ENCODE measurements around the gene NAPB.

The NAPB gene

GRCh38 chr20:23339986-23340385 is 81.3 kb downstream of the NAPB start:
- Histone ChIP-seq H3K27me3 (replicated peaks; ENCODE audit: insufficient read depth, low read length) (no peaks in the 10 kb centered on the region), H3K4me1 (ENCODE audit: low read length) (no peaks in the 10 kb centered on the region), H3K79me2 (ENCODE audit: low read length) (no peaks in the 10 kb centered on the region), H4K20me1 (ENCODE audit: insufficient read depth, low read length) (no peaks in the 10 kb centered on the region), H3K9ac (ENCODE audit: low read length) (no peak overlapping the region), H3K4me2 (ENCODE audit: low read depth, low read length) (no peak overlapping the region), H3K36me3 (replicated peaks; ENCODE audit: insufficient read depth, low read length) (no peaks in the 10 kb centered on the region), H3K9me2 (replicated peaks; ENCODE audit: insufficient read depth, low read length) (no peaks in the 10 kb centered on the region), H3K9me3 (replicated peaks; ENCODE audit: insufficient read depth, low read length) (no peaks in the 10 kb centered on the region), H3F3A (ENCODE audit: insufficient read depth, low read length) (no peaks in the 10 kb centered on the region), H3K27ac (ENCODE audit: low read length) (no peak overlapping the region), H2AFZ (ENCODE audit: low read length) (no peak overlapping the region), H3K4me3 (ENCODE audit: low read length) (no peak overlapping the region)
- TF ChIP-seq EZH2phosphoT487 (IDR thresholded peaks at IDR 0.05; ENCODE audit: low read length), result no peak
- TF ChIP-seq EZH2 (optimal IDR thresholded peaks at IDR 0.05; ENCODE audit: low read depth, low read length), result no peak
- TF ChIP-seq, protein P1, sequence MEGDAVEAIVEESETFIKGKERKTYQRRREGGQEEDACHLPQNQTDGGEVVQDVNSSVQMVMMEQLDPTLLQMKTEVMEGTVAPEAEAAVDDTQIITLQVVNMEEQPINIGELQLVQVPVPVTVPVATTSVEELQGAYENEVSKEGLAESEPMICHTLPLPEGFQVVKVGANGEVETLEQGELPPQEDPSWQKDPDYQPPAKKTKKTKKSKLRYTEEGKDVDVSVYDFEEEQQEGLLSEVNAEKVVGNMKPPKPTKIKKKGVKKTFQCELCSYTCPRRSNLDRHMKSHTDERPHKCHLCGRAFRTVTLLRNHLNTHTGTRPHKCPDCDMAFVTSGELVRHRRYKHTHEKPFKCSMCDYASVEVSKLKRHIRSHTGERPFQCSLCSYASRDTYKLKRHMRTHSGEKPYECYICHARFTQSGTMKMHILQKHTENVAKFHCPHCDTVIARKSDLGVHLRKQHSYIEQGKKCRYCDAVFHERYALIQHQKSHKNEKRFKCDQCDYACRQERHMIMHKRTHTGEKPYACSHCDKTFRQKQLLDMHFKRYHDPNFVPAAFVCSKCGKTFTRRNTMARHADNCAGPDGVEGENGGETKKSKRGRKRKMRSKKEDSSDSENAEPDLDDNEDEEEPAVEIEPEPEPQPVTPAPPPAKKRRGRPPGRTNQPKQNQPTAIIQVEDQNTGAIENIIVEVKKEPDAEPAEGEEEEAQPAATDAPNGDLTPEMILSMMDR (IDR thresholded peaks at IDR 0.05; ENCODE audit: low read length), result no peak
- no peak for DNase-seq

GRCh38 chr20:23337312-23337711 is 84.0 kb downstream of the NAPB start:
- no peak for TF ChIP-seq EZH2phosphoT487 (IDR thresholded peaks at IDR 0.05; ENCODE audit: low read length)
- TF ChIP-seq, protein P1 (IDR thresholded peaks at IDR 0.05; ENCODE audit: low read length), result no peak
- no peak for TF ChIP-seq EZH2 (optimal IDR thresholded peaks at IDR 0.05; ENCODE audit: low read depth, low read length)
- no peak for DNase-seq
- Histone ChIP-seq H3K36me3 (replicated peaks; ENCODE audit: insufficient read depth, low read length) (no peaks in the 10 kb centered on the region), H3K9me2 (replicated peaks; ENCODE audit: insufficient read depth, low read length) (no peaks in the 10 kb centered on the region), H3F3A (ENCODE audit: insufficient read depth, low read length) (no peaks in the 10 kb centered on the region), H3K27ac (ENCODE audit: low read length) (no peak overlapping the region), H3K9me3 (replicated peaks; ENCODE audit: insufficient read depth, low read length) (no peaks in the 10 kb centered on the region), H3K27me3 (replicated peaks; ENCODE audit: insufficient read depth, low read length) (no peaks in the 10 kb centered on the region), H4K20me1 (ENCODE audit: insufficient read depth, low read length) (no peaks in the 10 kb centered on the region), H2AFZ (ENCODE audit: low read length) (no peak overlapping the region), H3K4me1 (ENCODE audit: low read length) (no peaks in the 10 kb centered on the region), H3K9ac (ENCODE audit: low read length) (no peak overlapping the region), H3K4me2 (ENCODE audit: low read depth, low read length) (no peak overlapping the region), H3K4me3 (ENCODE audit: low read length) (no peak overlapping the region), H3K79me2 (ENCODE audit: low read length) (no peaks in the 10 kb centered on the region)

DNA sequence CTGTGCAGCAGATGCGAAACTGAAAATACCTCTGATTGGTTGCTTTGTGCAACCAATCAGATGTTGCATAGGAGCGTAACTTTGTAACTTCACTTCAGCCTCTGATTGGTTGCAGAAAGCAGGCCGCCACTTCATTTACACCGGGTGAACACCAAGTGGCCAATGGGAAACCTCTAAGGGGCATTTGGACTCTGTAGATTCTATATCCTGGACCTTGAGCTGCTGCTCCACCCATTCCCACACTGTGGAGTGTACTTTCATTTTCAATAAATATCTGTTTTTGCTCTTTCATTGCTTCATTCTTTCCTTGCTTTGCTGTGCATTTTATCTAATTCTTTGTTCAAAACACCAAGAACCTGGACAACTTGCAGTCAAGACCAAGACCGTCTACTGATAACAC is 84.8 kb downstream of the NAPB start:
- Histone ChIP-seq H3K4me3 (ENCODE audit: low read length) (no peak overlapping the region), H3K9me2 (replicated peaks; ENCODE audit: insufficient read depth, low read length) (no peaks in the 10 kb centered on the region), H3K4me1 (ENCODE audit: low read length) (no peaks in the 10 kb centered on the region), H3K4me2 (ENCODE audit: low read depth, low read length) (no peak overlapping the region), H3K36me3 (replicated peaks; ENCODE audit: insufficient read depth, low read length) (no peaks in the 10 kb centered on the region), H2AFZ (ENCODE audit: low read length) (no peak overlapping the region), H3K79me2 (ENCODE audit: low read length) (no peaks in the 10 kb centered on the region), H3F3A (ENCODE audit: insufficient read depth, low read length) (no peaks in the 10 kb centered on the region), H3K9me3 (replicated peaks; ENCODE audit: insufficient read depth, low read length) (no peaks in the 10 kb centered on the region), H3K27me3 (replicated peaks; ENCODE audit: insufficient read depth, low read length) (no peaks in the 10 kb centered on the region), H4K20me1 (ENCODE audit: insufficient read depth, low read length) (no peaks in the 10 kb centered on the region), H3K27ac (ENCODE audit: low read length) (no peak overlapping the region), H3K9ac (ENCODE audit: low read length) (no peak overlapping the region)
- no peak for DNase-seq
- TF ChIP-seq EZH2phosphoT487 (IDR thresholded peaks at IDR 0.05; ENCODE audit: low read length) (no peak), EZH2 (optimal IDR thresholded peaks at IDR 0.05; ENCODE audit: low read depth, low read length) (no peak)
- TF ChIP-seq, protein P1 (IDR thresholded peaks at IDR 0.05; ENCODE audit: low read length), result no peak

Data from MM.1S (cell line).